Sigmoid colon (tissue), 4 donors: ENCODE data around the gene HRH2.

Source experiments
- CTCF ChIP-seq, 4 experiments: fragments of 450-650 bp in 3 of 4; fragments of 200-600 bp in 1 of 4; IDR thresholded peaks; one replicate each; pipeline ENCODE4 v1.5.1; 2016 to 2019; ENCODE audit warnings: antibody characterized with exemption in 4 of 4, mild to moderate bottlenecking in 3 of 4, moderate library complexity in 2 of 4
- EP300 ChIP-seq, 4 donors: sonication (generic); formaldehyde crosslinking; IDR thresholded peaks; one replicate each; pipeline ENCODE4 v1.6.1; 2017; ENCODE audit warnings: antibody characterized with exemption in 4 of 4
- POLR2A ChIP-seq, 2 donors: fragments of 450-650 bp; IDR thresholded peaks; one replicate each; pipeline ENCODE4 v1.6.1; 2016; ENCODE audit warnings: antibody characterized with exemption in 2 of 2, mild to moderate bottlenecking in 2 of 2, moderate library complexity in 2 of 2

- TF ChIP-seq POLR2A (IDR thresholded peaks at IDR 0.05): no peak
- TF ChIP-seq CTCF (IDR thresholded peaks at IDR 0.05): no peak
- no peak for TF ChIP-seq EP300 (IDR thresholded peaks at IDR 0.05)
These were observed 51.5 kb downstream of the HRH2 start for GRCh38 chr5:175709276-175709781.
